GM12865 (cell line): ENCODE data around the gene FAM193B.
"Not testable (repeated sequence)": the region's sequence is repeated elsewhere in the genome, so short reads cannot be mapped to it uniquely, and the experiment has no call there.

Source experiments
- DNase-seq: peaks from one replicate; pipeline ENCODE4 v3.0.0; 2010; ENCODE audit warnings: low read depth
- H3K4me3 ChIP-seq: 2 replicates; pipeline ENCODE4 v1.5.1; 2011; ENCODE audit warnings: mild to moderate bottlenecking, low read depth, low read length, control low read depth
- CTCF ChIP-seq: IDR thresholded peaks from 2 replicates; pipeline ENCODE4 v1.5.1; 2011; ENCODE audit warnings: low read length, control low read depth, low read depth, inconsistent platforms; ENCODE audit not compliant: insufficient read depth; ENCODE audit errors: missing control alignments

FAM193B gene

GRCh38 chr5:177538876-177539275, 15.5 kb downstream of the FAM193B start:
- no peak for DNase-seq
- H3K4me3 ChIP-seq: no peak overlapping the region
- no peak for TF ChIP-seq CTCF

- TF ChIP-seq CTCF: no peak
- no peak overlapping the region for H3K4me3 ChIP-seq
- DNase-seq: no peak
Measured at GRCh38 chr5:177537389-177538361, 16.7 kb downstream of the FAM193B start.

GRCh38 chr5:177536386-177536785, 18.0 kb downstream of the FAM193B start:
- DNase-seq: no peak
- H3K4me3 ChIP-seq: no peak overlapping the region
- TF ChIP-seq CTCF: no peak

GRCh38 chr5:177535125-177535524, 19.2 kb downstream of the FAM193B start:
- DNase-seq: no peak
- TF ChIP-seq CTCF: no peak
- H3K4me3 ChIP-seq: no peak overlapping the region

- not testable (repeated sequence) for H3K4me3 ChIP-seq, DNase-seq
Measured at GRCh38 chr5:177534433-177534832, 19.9 kb downstream of the FAM193B start.

GRCh38 chr5:177531209-177531940, 23.0 kb downstream of the FAM193B start:
- TF ChIP-seq CTCF: no peak
- no peak overlapping the region for H3K4me3 ChIP-seq
- no peak for DNase-seq

- no peak for TF ChIP-seq CTCF
- DNase-seq: no peak
- no peak overlapping the region for H3K4me3 ChIP-seq
Measured at GRCh38 chr5:177530638-177531037, 23.7 kb downstream of the FAM193B start.
